ENCODE measurements around the gene GARIN3. TPM values are rescaled to one million over a fixed set of nuclear protein-coding genes. Genes with fewer than 3 reads are reported as not detected.

Gene GARIN3
- total RNA-seq, 2 donors from 2014 or later, result not detected

DNA sequence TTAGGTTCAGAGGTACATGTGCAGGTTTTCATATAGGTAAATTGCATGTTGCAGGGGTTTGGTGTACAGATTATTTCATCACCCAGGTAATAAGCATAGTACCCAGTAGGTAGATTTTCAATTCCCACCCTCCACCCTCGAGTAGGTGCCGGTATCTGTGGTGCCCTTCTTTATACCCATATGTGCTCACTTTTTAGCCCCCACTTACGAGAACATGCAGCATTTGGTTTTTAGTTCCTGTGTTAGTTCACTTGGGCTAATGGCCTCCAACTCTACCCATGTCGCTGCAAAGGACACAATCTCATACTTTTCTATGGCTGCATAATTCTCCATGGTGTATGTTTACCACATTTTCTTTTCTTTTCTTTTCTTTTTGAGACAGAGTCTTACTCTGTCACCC lies 35.8 kb upstream of the GARIN3 start:
- ATAC-seq (no peak), DNase-seq (no peak)
- TF ChIP-seq, protein P1, sequence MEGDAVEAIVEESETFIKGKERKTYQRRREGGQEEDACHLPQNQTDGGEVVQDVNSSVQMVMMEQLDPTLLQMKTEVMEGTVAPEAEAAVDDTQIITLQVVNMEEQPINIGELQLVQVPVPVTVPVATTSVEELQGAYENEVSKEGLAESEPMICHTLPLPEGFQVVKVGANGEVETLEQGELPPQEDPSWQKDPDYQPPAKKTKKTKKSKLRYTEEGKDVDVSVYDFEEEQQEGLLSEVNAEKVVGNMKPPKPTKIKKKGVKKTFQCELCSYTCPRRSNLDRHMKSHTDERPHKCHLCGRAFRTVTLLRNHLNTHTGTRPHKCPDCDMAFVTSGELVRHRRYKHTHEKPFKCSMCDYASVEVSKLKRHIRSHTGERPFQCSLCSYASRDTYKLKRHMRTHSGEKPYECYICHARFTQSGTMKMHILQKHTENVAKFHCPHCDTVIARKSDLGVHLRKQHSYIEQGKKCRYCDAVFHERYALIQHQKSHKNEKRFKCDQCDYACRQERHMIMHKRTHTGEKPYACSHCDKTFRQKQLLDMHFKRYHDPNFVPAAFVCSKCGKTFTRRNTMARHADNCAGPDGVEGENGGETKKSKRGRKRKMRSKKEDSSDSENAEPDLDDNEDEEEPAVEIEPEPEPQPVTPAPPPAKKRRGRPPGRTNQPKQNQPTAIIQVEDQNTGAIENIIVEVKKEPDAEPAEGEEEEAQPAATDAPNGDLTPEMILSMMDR (IDR thresholded peaks at IDR 0.05), result no peak
- TF ChIP-seq POLR2A (IDR thresholded peaks at IDR 0.05), result no peak
- Histone ChIP-seq H3K27me3 (no peaks in the 10 kb centered on the region), H3K4me3 (no peak overlapping the region), H3K27ac (no peak overlapping the region), H3K9me3 (no peaks in the 10 kb centered on the region), H3K36me3 (replicated peaks in 1 of 2; ENCODE audit: insufficient read depth in 1 of 2, low read depth in 2 of 2) (no peaks in the 10 kb centered on the region), H3K4me1 (no peaks in the 10 kb centered on the region)
- intact Hi-C loops (cut with DNase I), result no loop called here
- WGBS, 2 donors, result 66 to 73% methylated on average over 4 of the region's 4 CpGs

DNA sequence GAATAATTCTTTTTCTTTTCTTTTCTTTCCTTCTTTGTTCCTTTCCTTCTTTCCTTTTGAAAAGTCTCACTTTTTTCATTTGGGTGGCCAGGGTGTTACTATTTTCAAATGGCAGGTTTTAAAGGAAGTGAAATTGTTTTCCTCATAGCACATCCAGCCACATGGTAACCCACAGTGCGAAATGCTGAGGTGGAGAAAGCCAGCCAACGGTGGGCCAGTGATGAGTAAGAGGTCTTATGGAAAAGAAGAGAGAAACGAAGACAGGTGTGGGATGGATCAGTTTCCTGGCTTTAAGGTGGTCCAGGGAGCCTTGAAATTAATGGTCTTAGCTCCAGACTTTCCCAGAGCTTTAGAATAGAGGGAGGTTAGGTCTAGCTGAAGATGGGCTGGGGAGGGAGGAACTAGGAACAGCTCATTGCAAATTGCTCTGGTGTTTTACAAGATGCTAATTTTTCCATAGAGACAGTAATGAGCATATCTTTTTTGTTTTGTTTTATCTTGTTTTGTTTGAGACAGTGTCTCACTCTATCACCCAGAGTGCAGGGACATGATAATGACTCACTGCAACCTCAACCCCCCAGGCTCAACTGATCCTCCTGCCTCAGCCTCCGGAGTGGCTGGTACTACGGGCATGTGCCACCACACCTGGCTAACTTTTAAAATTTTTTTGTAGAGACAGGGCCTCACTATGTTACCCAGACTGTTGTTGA lies 32.4 kb upstream of the GARIN3 start:
- DNase-seq (no peak), ATAC-seq (no peak)
- Histone ChIP-seq H3K4me3 (no peak overlapping the region), H3K27ac (no peak overlapping the region), H3K9me3 (no peaks in the 10 kb centered on the region), H3K4me1 (no peaks in the 10 kb centered on the region), H3K36me3 (replicated peaks in 1 of 2; ENCODE audit: insufficient read depth in 1 of 2, low read depth in 2 of 2) (no peaks in the 10 kb centered on the region), H3K27me3 (no peaks in the 10 kb centered on the region)
- no peak for TF ChIP-seq POLR2A (IDR thresholded peaks at IDR 0.05)
- TF ChIP-seq, protein P1 (IDR thresholded peaks at IDR 0.05), result no peak
- intact Hi-C loops (cut with DNase I), result no loop called here
- 46 to 56% methylated on average over 4 to 5 of the region's 5 CpGs for WGBS, 2 donors

DNA sequence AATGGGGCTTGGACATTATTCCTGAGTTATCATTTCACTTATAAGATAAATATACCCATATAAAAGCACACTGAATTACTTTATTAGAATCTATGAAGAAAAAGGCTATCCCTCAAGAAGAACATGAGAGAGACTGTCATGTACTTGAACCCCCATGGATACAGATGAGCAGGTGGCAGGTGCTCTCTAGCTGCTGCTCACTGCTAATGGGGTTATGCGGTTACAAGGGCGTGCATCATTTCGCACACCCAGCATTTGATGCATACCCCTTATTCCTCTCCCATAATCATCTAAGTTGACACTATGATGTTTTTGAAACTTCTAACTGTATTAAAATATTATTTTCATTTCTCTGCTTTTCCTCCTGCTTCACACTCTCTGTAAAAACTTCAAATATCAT lies 31.0 kb upstream of the GARIN3 start:
- Histone ChIP-seq H3K36me3 (replicated peaks in 1 of 2; ENCODE audit: insufficient read depth in 1 of 2, low read depth in 2 of 2) (no peaks in the 10 kb centered on the region), H3K4me3 (no peak overlapping the region), H3K27me3 (no peaks in the 10 kb centered on the region), H3K4me1 (no peaks in the 10 kb centered on the region), H3K9me3 (no peaks in the 10 kb centered on the region), H3K27ac (no peak overlapping the region)
- no peak for DNase-seq
- 64 to 78% methylated on average over 3 of the region's 3 CpGs for WGBS, 2 donors
- intact Hi-C loops (cut with DNase I), result no loop called here
- ATAC-seq, result no peak
- TF ChIP-seq POLR2A (IDR thresholded peaks at IDR 0.05), result no peak
- TF ChIP-seq, protein P1 (IDR thresholded peaks at IDR 0.05), result no peak

DNA sequence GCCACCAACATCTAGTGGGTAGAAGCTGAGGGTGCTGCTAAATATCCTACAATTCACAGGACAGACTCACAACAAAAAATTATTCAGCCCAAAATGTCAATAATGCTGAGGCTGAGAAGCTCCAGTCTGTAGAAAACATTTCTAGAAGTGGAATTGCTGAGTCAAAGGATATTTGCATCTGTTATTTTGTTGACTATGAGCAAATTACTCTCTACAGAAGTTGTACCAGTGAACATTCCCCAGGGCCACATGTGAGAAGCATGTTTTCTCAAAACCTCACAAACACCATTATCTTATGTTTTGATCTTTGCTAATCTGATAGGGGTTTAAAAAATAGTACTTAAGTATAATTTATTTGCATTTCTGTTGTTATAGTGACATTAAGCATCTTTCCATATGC lies 30.0 kb upstream of the GARIN3 start:
- ATAC-seq, result no peak
- no peak overlapping the region for H3K4me3 ChIP-seq
- no peak for TF ChIP-seq POLR2A (IDR thresholded peaks at IDR 0.05)
- TF ChIP-seq, protein P1 (IDR thresholded peaks at IDR 0.05), result no peak

More for the DNA sequence above, 30.0 kb upstream of the GARIN3 start:
- no peaks in the 10 kb centered on the region for H3K36me3 ChIP-seq (replicated peaks in 1 of 2; ENCODE audit: insufficient read depth in 1 of 2, low read depth in 2 of 2)
- intact Hi-C loops (cut with DNase I), result no loop called here
- no peaks in the 10 kb centered on the region for H3K4me1 ChIP-seq
- H3K27me3 ChIP-seq, result no peaks in the 10 kb centered on the region
- DNase-seq, result no peak
- H3K27ac ChIP-seq, result no peak overlapping the region
- no peaks in the 10 kb centered on the region for H3K9me3 ChIP-seq

Measured in body of pancreas (tissue), 4 donors.